ENCODE measurements around the gene PKP4. TPM values are rescaled to one million over a fixed set of nuclear protein-coding genes. Genes with fewer than 3 reads are reported as not detected.

PKP4 gene
- total RNA-seq, 1 experiment from 2014 or later: 7.9 TPM

DNA sequence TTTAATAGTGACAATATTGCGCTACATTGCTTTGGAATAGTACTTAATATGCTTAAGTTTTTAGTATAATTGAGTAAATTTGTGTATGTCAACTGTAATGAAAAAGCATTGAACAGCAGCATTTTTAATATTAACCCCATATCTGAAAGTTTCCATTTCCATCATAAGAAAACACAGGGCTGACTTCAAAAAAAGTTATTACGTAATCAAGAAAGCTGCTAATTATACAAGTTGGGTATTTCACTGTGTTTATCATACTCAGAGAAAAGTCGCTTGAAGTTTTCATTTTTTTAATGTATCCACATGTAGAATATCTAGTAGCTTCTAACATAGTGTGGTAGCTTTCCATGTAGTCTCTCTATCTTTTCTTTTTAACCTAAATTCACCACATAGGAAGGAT, 146.5 kb downstream of the PKP4 start:
- in situ Hi-C loops (cut with HindIII; ENCODE audit: low pct_unique_long_range_greater_than_20kb, low sequenced_read_pairs): no loop called here
- DNase-seq (ENCODE audit: low read depth): no peak

DNA sequence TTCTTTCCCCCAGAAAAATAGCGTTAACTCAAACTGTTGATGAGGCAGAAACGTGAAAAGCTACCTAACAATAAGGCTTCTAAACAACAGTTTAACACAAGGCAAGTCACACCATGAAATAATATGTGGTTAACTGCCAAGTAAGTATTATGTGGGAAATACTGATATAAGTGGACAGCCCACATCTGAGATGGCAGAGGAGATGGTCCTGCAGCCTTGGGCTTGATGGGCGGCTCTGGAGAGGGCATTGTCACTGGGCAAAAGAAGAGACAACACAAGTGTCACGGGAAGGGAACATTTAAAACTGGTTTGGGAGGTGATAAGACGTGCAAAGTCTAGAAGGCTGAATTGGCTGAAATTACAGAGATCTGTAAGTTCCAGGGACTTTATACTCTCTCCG, 147.2 kb downstream of the PKP4 start:
- no peak for DNase-seq (ENCODE audit: low read depth)
- in situ Hi-C loops (cut with HindIII; ENCODE audit: low pct_unique_long_range_greater_than_20kb, low sequenced_read_pairs): no loop called here

DNA sequence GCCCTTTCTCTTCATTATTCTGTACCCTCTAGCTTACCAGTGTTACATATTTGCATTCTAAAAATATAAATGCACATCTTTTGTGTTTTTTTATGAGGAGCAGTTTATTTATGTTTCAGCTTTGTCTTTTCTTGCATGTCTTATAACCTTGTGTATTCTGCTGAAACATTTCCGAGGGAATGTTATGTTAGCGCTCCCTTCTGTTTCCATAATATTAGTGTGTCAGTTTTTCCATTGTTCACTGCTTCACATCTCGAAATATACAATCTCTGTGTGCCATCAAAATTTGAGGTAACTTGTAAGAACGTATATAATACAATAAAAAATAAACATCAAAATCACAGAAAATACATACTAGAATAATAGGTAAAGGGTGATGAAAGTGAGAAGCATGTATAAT, 153.3 kb downstream of the PKP4 start:
- in situ Hi-C loops (cut with HindIII; ENCODE audit: low pct_unique_long_range_greater_than_20kb, low sequenced_read_pairs): no loop called here
- no peak for DNase-seq (ENCODE audit: low read depth)

DNA sequence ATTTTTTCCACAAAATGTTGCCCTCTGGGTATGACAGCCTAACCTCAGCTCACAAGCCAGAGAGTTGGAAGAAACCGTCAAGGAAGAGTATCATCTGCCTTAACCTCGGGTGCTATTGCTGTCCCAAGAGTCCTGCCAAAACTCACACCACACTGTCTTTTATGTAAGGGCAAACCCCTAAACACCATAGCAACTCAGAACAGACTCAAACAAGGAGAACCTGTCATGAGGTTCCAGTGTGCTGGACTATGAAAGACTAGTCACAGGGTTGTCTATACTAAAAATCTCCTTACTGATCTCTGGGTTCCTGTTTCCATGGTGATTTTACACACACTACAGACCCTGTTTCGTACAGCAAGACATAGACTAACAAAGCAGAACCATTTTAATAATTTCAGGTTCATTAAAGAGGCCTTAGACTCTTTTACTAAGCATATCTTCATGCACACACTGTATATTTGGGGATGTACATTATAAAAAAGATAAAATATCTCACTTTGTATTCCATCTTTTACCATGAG, 159.8 kb downstream of the PKP4 start:
- DNase-seq (ENCODE audit: low read depth): no peak
- in situ Hi-C loops (cut with HindIII; ENCODE audit: low pct_unique_long_range_greater_than_20kb, low sequenced_read_pairs): no loop called here

DNA sequence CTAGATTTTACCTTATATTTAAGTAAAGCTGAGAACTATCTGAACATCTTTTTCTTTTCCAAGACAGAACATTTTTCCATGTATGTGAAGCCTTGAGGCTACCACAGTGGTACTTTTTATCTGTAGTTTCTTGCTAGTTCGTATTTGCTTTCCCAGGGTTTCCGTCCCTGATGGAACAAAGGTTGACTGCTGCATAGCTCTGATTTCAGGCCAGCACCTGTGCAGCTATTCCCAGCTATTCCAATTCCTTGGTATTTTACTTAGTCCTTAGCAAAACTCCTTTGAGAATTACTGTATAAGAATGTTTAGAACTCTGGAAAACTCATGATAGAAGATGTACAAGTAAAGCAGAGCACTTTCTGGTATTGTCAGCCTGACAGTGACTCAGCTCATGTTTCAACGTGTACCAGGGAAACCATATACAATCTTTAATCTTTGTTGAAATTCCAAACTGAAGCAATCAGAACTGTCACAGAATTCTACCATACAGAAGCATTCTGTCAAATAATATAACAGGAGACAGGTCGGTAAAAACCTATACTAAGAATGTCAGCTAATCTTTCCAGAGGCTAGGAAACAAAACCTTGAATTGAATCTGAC, 162.2 kb downstream of the PKP4 start:
- in situ Hi-C loops (cut with HindIII; ENCODE audit: low pct_unique_long_range_greater_than_20kb, low sequenced_read_pairs): no loop called here
- DNase-seq (ENCODE audit: low read depth): peak; percentile 6

DNA sequence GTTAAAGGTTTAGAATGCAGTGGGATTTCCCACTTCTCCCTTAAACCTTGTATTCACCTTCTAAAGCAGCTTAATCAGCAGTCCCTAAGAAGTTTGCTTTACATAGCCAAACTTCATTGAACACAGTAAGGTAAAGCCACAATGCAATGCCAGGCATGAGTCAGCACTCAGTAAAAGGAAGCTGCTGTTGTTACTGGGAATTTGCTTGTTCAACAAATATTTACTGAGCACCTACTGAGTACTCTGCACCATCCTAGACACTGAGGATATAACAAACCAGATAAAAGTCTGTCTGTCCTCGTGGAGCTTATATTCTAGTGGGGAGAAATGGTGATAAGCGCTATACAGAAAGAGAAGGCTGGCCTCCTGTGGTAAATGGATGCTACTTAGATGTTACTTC, 162.7 kb downstream of the PKP4 start:
- in situ Hi-C loops (cut with HindIII; ENCODE audit: low pct_unique_long_range_greater_than_20kb, low sequenced_read_pairs): no loop called here
- DNase-seq (ENCODE audit: low read depth): peak; percentile 59

DNA sequence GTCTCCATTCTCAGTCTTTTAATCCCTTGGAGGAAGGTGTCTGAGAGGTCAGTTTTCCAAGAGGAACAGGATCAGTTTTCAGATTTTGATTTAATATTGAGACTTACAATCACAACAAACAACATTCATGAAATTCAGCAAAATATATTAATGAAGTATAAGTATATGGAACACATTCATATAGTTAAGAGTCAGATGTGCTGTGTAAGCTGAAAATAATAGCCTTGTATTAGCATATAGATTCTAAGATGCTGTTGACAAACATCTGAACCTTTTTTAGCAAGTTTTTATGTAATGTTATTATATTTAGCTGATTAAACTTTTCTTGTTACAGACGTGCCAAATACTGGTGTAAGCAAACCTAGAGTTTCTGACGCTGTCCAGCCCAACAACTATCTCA, 163.9 kb downstream of the PKP4 start:
- in situ Hi-C loops (cut with HindIII; ENCODE audit: low pct_unique_long_range_greater_than_20kb, low sequenced_read_pairs): no loop called here
- DNase-seq (ENCODE audit: low read depth): no peak

DNA sequence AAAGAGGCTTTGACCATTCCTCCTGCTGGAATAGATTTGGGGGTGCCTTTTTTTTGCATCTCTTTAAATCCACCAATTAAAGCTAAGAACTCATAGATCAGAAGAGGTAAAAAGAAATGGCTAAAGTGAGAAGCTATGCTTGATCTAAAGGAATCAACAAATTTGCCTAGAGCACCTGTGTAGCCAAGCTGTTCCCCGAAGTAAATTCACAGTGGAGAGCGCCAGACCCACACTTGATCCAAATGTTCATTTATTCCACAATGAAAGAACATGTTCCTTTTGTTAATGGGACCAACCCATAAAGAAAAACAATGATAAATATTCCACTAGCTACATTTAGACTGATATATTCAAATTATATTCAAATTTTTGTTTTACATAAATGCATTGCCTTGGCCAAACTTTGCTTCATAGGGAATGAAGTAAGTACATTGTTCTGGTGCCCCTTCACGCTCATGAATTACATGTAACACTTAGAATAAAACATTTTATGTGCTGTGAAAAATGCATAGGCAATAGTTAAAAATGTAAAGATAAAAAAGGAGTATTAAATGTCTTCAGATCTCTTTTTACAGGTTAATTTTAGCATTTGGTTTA, 167.4 kb downstream of the PKP4 start:
- in situ Hi-C loops (cut with HindIII; ENCODE audit: low pct_unique_long_range_greater_than_20kb, low sequenced_read_pairs): no loop called here
- DNase-seq (ENCODE audit: low read depth): no peak

DNA sequence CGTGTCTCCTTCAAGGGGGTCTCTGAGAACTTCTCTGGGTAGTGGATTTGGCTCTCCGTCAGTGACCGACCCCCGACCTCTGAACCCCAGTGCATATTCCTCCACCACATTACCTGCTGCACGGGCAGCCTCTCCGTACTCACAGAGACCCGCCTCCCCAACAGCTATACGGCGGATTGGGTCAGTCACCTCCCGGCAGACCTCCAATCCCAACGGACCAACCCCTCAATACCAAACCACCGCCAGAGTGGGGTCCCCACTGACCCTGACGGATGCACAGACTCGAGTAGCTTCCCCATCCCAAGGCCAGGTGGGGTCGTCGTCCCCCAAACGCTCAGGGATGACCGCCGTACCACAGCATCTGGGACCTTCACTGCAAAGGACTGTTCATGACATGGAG, 168.2 kb downstream of the PKP4 start:
- in situ Hi-C loops (cut with HindIII; ENCODE audit: low pct_unique_long_range_greater_than_20kb, low sequenced_read_pairs): no loop called here
- DNase-seq (ENCODE audit: low read depth): no peak

DNA sequence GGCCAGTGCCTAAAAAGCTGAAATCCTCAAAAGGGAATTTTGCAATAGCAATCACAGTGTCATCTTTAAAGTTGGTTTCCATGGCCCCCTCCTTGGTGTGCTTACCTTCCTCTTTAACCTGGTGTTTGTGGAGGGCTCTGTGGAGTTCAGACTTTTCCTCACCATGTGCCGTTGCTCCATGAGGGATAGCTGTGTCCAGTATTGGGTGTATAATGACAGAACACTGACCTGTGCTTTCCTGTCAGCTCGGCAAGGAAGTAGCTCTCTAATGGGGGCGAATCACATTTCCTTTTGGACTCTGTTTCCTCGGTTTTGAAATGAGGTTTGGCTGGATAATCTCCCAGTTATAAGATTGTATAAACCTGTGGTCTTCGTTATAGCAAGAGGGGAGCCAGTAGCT, 172.4 kb downstream of the PKP4 start:
- in situ Hi-C loops (cut with HindIII; ENCODE audit: low pct_unique_long_range_greater_than_20kb, low sequenced_read_pairs): no loop called here
- no peak for DNase-seq (ENCODE audit: low read depth)

DNA sequence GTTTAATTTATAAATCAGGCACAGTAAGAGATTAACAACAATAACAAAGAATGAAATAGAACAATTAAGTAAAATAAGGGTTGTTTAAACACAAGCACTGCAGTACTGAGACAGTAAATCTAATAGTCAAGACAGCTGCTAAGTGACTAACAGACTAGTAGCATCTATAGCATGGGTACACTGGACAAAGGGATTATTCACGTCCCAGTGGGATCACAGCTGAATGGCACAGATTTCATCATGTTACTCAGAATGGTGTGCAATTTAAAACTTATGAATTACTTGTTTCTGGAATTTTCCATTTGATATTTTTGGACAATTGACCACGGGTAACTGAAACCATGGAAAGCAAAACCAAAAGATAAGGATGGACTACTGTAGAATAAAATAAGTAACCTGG, 176.5 kb downstream of the PKP4 start:
- no peak for DNase-seq (ENCODE audit: low read depth)
- in situ Hi-C loops (cut with HindIII; ENCODE audit: low pct_unique_long_range_greater_than_20kb, low sequenced_read_pairs): no loop called here

DNA sequence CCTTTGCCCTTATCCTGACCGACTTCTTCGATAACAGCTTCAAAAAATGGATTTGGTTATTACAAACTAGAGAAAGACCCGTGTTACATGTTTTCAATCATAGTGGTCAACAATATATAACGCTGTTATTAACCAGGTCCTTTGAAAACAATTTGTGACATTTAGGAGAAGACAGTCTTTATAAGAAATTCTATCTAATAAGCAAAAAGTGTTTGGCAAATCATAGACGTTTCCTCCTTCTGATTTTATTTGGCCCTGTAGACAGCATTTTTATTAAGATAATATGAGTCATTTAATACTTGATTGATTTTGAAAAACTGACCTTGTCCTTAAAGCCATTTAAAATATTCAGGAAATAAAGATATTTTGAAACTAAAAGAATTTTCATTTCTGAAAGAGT, 177.9 kb downstream of the PKP4 start:
- in situ Hi-C loops (cut with HindIII; ENCODE audit: low pct_unique_long_range_greater_than_20kb, low sequenced_read_pairs): no loop called here
- no peak for DNase-seq (ENCODE audit: low read depth)

DNA sequence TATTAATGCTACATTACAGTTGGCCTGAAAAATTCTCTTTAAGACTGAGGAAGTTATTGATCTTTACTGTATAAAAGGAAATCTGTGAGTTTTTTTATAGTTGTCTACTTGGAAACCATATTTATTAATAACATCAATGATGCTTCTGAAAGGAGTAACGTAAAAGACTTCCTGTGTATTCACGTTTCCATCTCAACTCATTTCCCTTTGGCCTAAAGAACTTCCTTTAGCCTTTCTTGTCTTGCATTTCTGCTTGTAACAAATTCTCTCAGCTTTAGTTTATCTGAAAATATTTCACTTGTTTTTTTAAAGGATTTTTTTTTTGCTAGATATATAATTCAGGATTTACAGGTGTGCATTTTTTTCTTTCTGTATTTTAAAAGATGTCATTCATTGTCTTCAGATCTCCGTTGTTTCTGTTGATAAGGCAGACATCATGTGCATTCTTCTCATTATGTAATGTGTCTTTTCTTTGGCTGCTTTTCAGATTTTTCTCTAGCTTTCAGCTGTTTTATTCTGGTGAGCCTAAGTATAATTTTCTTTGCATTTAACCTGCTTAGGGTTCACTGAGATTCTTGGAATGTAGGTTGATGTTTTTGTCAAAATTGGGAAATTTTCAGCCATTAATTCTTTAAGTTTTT, 179.3 kb downstream of the PKP4 start:
- in situ Hi-C loops (cut with HindIII; ENCODE audit: low pct_unique_long_range_greater_than_20kb, low sequenced_read_pairs): no loop called here
- no peak for DNase-seq (ENCODE audit: low read depth)

DNA sequence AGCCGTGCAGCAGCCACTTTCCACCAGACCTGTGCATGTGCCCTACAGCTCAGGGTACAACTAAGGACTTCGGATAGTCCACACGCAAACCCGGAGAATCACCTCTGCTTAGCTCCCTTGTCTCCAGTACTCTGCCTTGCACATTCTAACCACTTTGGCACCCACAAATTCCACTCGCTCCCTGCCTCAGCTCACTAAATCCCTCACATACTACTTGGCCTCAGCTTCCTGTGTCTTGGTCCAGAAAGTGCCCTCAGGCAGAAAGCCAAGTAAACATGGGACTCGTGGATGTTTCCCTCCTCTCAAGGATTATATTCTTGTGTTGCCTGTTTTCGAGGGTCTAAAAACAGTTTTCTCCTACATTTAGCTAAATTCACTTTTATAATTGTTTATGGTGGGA, 180.6 kb downstream of the PKP4 start:
- in situ Hi-C loops (cut with HindIII; ENCODE audit: low pct_unique_long_range_greater_than_20kb, low sequenced_read_pairs): no loop called here

DNA sequence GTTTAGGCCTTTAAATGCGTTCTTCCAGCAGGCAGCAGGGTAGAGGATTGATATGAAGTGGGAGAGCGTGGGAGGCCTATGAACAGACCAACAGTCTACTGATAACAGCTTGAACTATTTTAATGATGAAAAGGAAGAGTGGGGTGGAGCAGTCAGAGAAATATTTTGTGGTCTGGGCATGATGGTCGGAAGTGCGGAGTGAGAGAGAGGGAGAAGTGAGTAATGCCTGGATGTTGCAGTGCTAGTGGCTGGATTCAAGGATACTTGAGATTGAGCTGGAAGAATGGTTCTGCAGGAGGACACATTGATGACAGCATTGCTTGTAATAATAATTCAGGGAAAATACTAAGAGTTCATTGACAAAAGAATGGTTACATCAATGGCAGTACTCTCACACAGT, 187.4 kb downstream of the PKP4 start:
- in situ Hi-C loops (cut with HindIII; ENCODE audit: low pct_unique_long_range_greater_than_20kb, low sequenced_read_pairs): no loop called here
- DNase-seq (ENCODE audit: low read depth): no peak

More for the DNA sequence above, 180.6 kb downstream of the PKP4 start:
- DNase-seq (ENCODE audit: low read depth): no peak

DNA sequence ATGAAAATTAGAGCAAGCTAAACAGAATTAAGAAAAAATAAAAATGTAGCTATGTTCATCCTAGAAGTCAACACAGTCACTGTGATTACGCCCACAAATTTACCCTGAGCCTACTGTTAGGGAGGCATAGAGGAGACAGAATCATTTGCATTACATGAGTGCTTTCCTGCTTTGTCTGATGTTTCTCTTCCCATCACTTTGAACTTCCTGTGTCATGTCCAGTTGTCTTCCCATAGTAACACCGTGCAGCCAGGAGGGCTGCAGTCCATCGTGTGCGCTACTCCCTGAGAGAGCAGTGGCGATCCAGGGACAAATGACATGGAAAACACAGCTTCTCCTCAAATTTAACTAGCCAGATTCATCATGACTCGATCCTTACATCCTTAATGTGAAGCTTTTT, 188.5 kb downstream of the PKP4 start:
- no peak for DNase-seq (ENCODE audit: low read depth)
- in situ Hi-C loops (cut with HindIII; ENCODE audit: low pct_unique_long_range_greater_than_20kb, low sequenced_read_pairs): no loop called here

DNA sequence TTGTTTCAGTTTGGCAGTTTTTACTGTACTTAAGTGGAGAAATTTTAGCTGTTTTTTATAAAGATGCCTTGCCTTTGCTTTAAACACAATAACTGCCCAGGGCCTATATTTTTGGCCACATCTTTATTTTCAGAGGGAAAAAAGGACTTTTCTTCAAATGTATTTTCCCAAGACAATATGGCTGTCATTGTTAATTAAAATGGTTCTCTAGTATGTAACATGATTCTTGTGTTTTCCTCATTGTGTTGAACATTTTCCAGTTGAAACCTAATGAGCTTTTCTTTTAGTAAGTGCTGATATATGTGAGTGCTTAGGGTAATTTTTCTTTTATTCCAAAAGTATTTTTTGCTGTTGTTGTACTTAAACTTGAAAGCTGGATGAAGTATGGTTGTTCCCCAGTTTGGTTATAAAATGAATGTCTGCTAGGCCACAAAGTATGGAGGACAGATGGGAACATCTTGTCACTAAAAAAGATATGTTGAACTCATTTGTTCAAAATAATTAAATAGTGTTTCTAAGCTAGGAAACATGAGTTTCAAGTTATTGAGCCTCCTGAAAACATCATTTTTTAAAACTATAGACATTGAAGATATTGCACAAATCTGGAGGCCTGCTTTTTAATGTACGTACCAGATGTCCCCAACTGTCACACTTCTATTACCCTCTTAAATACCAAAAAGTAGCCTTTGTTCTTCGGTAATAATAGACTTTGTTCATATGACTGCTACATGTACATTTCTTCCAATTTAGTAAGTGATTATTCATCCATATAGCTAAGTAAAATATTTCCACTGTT, 190.9 kb downstream of the PKP4 start:
- DNase-seq (ENCODE audit: low read depth): no peak
- in situ Hi-C loops (cut with HindIII; ENCODE audit: low pct_unique_long_range_greater_than_20kb, low sequenced_read_pairs): no loop called here

DNA sequence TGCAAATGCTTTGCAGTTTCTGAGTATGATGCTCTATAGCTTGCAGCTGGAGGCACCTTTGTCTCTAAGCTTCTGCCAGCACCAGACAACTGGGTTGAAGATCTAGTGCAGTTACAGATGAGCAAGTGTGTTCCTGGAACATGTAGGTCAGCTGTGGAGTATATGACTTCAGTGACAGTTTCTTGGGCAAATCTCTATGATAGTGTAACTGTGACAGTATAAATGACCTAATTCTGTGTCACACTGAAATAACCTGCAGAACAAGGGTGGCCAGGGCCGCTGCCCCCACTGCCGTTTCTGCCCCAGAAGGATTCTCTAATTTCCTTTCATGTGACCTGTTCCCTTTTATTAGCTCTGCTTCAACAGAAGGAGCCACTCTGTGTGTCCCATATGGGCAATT, 193.1 kb downstream of the PKP4 start:
- in situ Hi-C loops (cut with HindIII; ENCODE audit: low pct_unique_long_range_greater_than_20kb, low sequenced_read_pairs): no loop called here
- DNase-seq (ENCODE audit: low read depth): no peak
